H9 (cell line): Measurements from ENCODE around the gene TSHZ1. TPM values are rescaled to one million over a fixed set of nuclear protein-coding genes. Genes with fewer than 3 reads are reported as not detected.

Experiments
- DNase-seq: peaks from one replicate; pipeline ENCODE4 v3.0.0-alpha.2; 2017
- H2AFZ ChIP-seq: one replicate; pipeline ENCODE4 v1.6.1; 2013; ENCODE audit warnings: mild to moderate bottlenecking, low read length, control low read depth, moderate library complexity
- H2AK5ac ChIP-seq: 2 replicates; pipeline ENCODE4 v1.6.1; 2013; ENCODE audit warnings: low read length, control low read depth, mixed read lengths; ENCODE audit not compliant: insufficient read length
- H2BK120ac ChIP-seq: one replicate; pipeline ENCODE4 v1.6.1; 2013; ENCODE audit warnings: low read depth, mild to moderate bottlenecking, low read length, control low read depth, inconsistent platforms; ENCODE audit not compliant: poor library complexity, severe bottlenecking
- H2BK12ac ChIP-seq: 2 replicates; pipeline ENCODE4 v1.6.1; 2013; ENCODE audit warnings: low read length, control low read depth, mixed read lengths, low read depth; ENCODE audit not compliant: insufficient read length
- H2BK15ac ChIP-seq: 2 replicates; pipeline ENCODE4 v1.6.1; 2013; ENCODE audit warnings: low read depth, low read length, control low read depth
- H2BK20ac ChIP-seq: one replicate; pipeline ENCODE4 v1.6.1; 2013; ENCODE audit warnings: low read depth, mild to moderate bottlenecking, low read length, control low read depth, inconsistent platforms; ENCODE audit not compliant: poor library complexity, severe bottlenecking
- H2BK5ac ChIP-seq: 2 replicates; pipeline ENCODE4 v1.6.1; 2013; ENCODE audit warnings: low read length, control low read depth, mixed read lengths; ENCODE audit not compliant: insufficient read length
- H3K14ac ChIP-seq: 2 replicates; pipeline ENCODE4 v1.6.1; 2013; ENCODE audit warnings: low read length, control low read depth; ENCODE audit not compliant: insufficient read depth
- H3K18ac ChIP-seq: 2 replicates; pipeline ENCODE4 v1.6.1; 2013; ENCODE audit warnings: low read depth, mild to moderate bottlenecking, mixed read lengths, low read length, control low read depth; ENCODE audit not compliant: insufficient read length
- H3K23ac ChIP-seq: 2 replicates; pipeline ENCODE4 v1.6.1; 2013; ENCODE audit warnings: low read length, control low read depth, mixed read lengths, low read depth; ENCODE audit not compliant: insufficient read length
- H3K23me2 ChIP-seq: 2 replicates; pipeline ENCODE4 v1.6.1; 2013; ENCODE audit warnings: low read depth, mild to moderate bottlenecking, mixed read lengths, low read length, control low read depth; ENCODE audit not compliant: insufficient read length, poor library complexity, severe bottlenecking
- H3K27ac ChIP-seq: 2 replicates; pipeline ENCODE4 v1.5.1; 2013; ENCODE audit warnings: low read length, control low read depth, mixed read lengths, low read depth; ENCODE audit not compliant: insufficient read length
- H3K27me3 ChIP-seq: 2 replicates; pipeline ENCODE4 v1.6.1; 2013; ENCODE audit warnings: low read length, control low read depth, inconsistent platforms; ENCODE audit not compliant: insufficient read depth
- H3K4ac ChIP-seq: 2 replicates; pipeline ENCODE4 v1.6.1; 2013; ENCODE audit warnings: low read depth, mild to moderate bottlenecking, control low read depth, inconsistent platforms, low read length, moderate library complexity
- H3K4me1 ChIP-seq: 2 replicates; pipeline ENCODE4 v1.6.1; 2013; ENCODE audit warnings: low read length, control low read depth, inconsistent platforms; ENCODE audit not compliant: insufficient read depth
- H3K4me2 ChIP-seq: 2 replicates; pipeline ENCODE4 v1.6.1; 2013; ENCODE audit warnings: low read length, control low read depth, mixed read lengths; ENCODE audit not compliant: insufficient read length, insufficient read depth
- H3K56ac ChIP-seq: 2 replicates; pipeline ENCODE4 v1.6.1; 2013; ENCODE audit warnings: low read depth, mild to moderate bottlenecking, mixed read lengths, low read length, control low read depth; ENCODE audit not compliant: insufficient read length
- H3K79me1 ChIP-seq: 2 replicates; pipeline ENCODE4 v1.6.1; 2013; ENCODE audit warnings: low read depth, mild to moderate bottlenecking, moderate library complexity, low read length, control low read depth, inconsistent platforms; ENCODE audit not compliant: insufficient read depth, poor library complexity, severe bottlenecking
- H3K79me2 ChIP-seq: 2 replicates; pipeline ENCODE4 v1.6.1; 2013; ENCODE audit warnings: low read length, control low read depth, inconsistent platforms; ENCODE audit not compliant: insufficient read depth
- H3K9ac ChIP-seq: 2 replicates; pipeline ENCODE4 v1.6.1; 2013; ENCODE audit warnings: low read length, control low read depth, mixed read lengths; ENCODE audit not compliant: insufficient read length; ENCODE audit errors: extremely low read depth
- H3K9me3 ChIP-seq: one replicate; pipeline ENCODE4 v1.6.1; 2013; ENCODE audit warnings: low read depth, low read length, inconsistent platforms; ENCODE audit not compliant: control insufficient read depth
- H3T11ph ChIP-seq: one replicate; pipeline ENCODE4 v1.6.1; 2013; ENCODE audit warnings: mild to moderate bottlenecking, low read length, control low read depth, inconsistent platforms
- H4K20me1 ChIP-seq: one replicate; pipeline ENCODE4 v1.6.1; 2013; ENCODE audit not compliant: control insufficient read depth, insufficient read length, insufficient read depth
- H4K5ac ChIP-seq: 2 replicates; pipeline ENCODE4 v1.6.1; 2013; ENCODE audit warnings: low read depth, mild to moderate bottlenecking, mixed read lengths, low read length, control low read depth; ENCODE audit not compliant: insufficient read length
- H4K8ac ChIP-seq: replicated peaks from 2 replicates; pipeline ENCODE4 v1.6.1; 2013; ENCODE audit warnings: low read length, control low read depth, mixed read lengths, low read depth; ENCODE audit not compliant: insufficient read length
- H4K91ac ChIP-seq: 2 replicates; pipeline ENCODE4 v1.6.1; 2013; ENCODE audit warnings: low read depth, mild to moderate bottlenecking, moderate library complexity, mixed read lengths, low read length, control low read depth; ENCODE audit not compliant: insufficient read length
- H3K27ac Mint-ChIP-seq, 3 experiments: 2 replicates in 2 of 3; 3 replicates in 1 of 3; pipeline ENCODE4 v1.8.0; 2020 to 2021; ENCODE audit warnings: mixed read lengths in 3 of 3, mild to moderate bottlenecking in 1 of 3, moderate library complexity in 1 of 3
- H3K27me3 Mint-ChIP-seq: 2 replicates; pipeline ENCODE4 v1.8.0; 2021; ENCODE audit warnings: low read depth, mild to moderate bottlenecking, moderate library complexity, mixed read lengths
- H3K36me3 Mint-ChIP-seq, 3 experiments: 2 replicates in 2 of 3; 3 replicates in 1 of 3; pipeline ENCODE4 v1.8.0; 2020 to 2021; ENCODE audit warnings: low read depth in 3 of 3, mixed read lengths in 3 of 3; ENCODE audit not compliant: insufficient read depth in 1 of 3
- H3K4me1 Mint-ChIP-seq, 2 experiments: 2 replicates each; pipeline ENCODE4 v1.8.0; 2020; ENCODE audit warnings: mixed read lengths in 2 of 2
- H3K4me3 Mint-ChIP-seq, 2 experiments: 2 replicates in 1 of 2; 3 replicates in 1 of 2; pipeline ENCODE4 v1.8.0; 2020 to 2021; ENCODE audit warnings: mild to moderate bottlenecking in 2 of 2, mixed read lengths in 2 of 2, moderate library complexity in 1 of 2
- H3K9me3 Mint-ChIP-seq, 2 experiments: 2 replicates in 1 of 2; 3 replicates in 1 of 2; pipeline ENCODE4 v1.8.0; 2020; ENCODE audit warnings: mild to moderate bottlenecking in 2 of 2, mixed read lengths in 2 of 2, moderate library complexity in 1 of 2
- CTCF ChIP-seq: fragments of 200-600 bp; sonication (generic); conservative IDR thresholded peaks from 3 replicates; pipeline ENCODE4 v1.8.0; 2021; ENCODE audit warnings: antibody characterized with exemption, mild to moderate bottlenecking
- WGBS: extraction: QIAGEN DNeasy Blood & Tissue Kit; methylation state at CpG from one replicate; pipeline ENCODE4 v1.1.7; 2013; ENCODE audit warnings: missing lambda C conversion rate, low lambda C conversion rate, mixed read lengths; ENCODE audit not compliant: insufficient read length; ENCODE audit errors: extremely low coverage; 5-methylcytosine and 5-hydroxymethylcytosine counted together
- total RNA-seq: library from RNA; stranded (reverse); gene quantifications from 2 replicates; pipeline ENCODE4 v1.2.1, GENCODE V29; 2021

The TSHZ1 gene
- total RNA-seq, 1 experiment from 2014 or later = 0.15 TPM

- no peak for DNase-seq
- Histone ChIP-seq H3K27me3 (no peaks in the 10 kb centered on the region), H3K18ac (no peak overlapping the region), H3K23ac (no peak overlapping the region), H3K9ac (no peak overlapping the region), H3K4me1 (no peaks in the 10 kb centered on the region), H4K5ac (no peak overlapping the region), H3T11ph (no peak overlapping the region), H3K9me3 (no peaks in the 10 kb centered on the region), H3K4me2 (no peak overlapping the region), H2AFZ (no peak overlapping the region), H2BK20ac (no peak overlapping the region), H3K23me2 (no peaks in the 10 kb centered on the region), H2BK12ac (no peak overlapping the region), H3K79me1 (no peaks in the 10 kb centered on the region), H4K8ac (no peak overlapping the region), H3K56ac (no peak overlapping the region), H2AK5ac (no peak overlapping the region), H3K4ac (no peak overlapping the region), H3K27ac (no peak overlapping the region), H4K20me1 (no peaks in the 10 kb centered on the region), H4K91ac (no peak overlapping the region), H3K79me2 (no peaks in the 10 kb centered on the region), H2BK5ac (no peak overlapping the region), H2BK15ac (no peak overlapping the region), H3K14ac (no peak overlapping the region), H2BK120ac (no peak overlapping the region)
- WGBS = no CpG with 5 or more reads among the region's 4 CpGs
- H3K4me3 Mint-ChIP-seq = no peak overlapping the region
- peaks cover 11 to 13% of the 10 kb centered on the region in 2 experiments for H3K4me1 Mint-ChIP-seq
- no peaks in the 10 kb centered on the region; the same call in 1 of the 2 replicates for H3K27me3 Mint-ChIP-seq
- H3K9me3 Mint-ChIP-seq = no peaks in the 10 kb centered on the region
- no peaks in the 10 kb centered on the region for H3K36me3 Mint-ChIP-seq
- no peak for TF ChIP-seq CTCF
- H3K27ac Mint-ChIP-seq = no peak overlapping the region
Observed at GRCh38 chr18:75173738-75174137, 36.9 kb upstream of the TSHZ1 start.
